GM21526 (cell line): Measurements from ENCODE around the gene LAPTM5.
"Not testable (repeated sequence)": the region's sequence is repeated elsewhere in the genome, so short reads cannot be mapped to it uniquely, and the experiment has no call there.

Source experiments
- ATAC-seq: cut with Tn5 transposase; IDR thresholded peaks from one replicate; pipeline ENCODE4 v1.9.1; 2021; ENCODE audit warnings: moderate library complexity; ENCODE audit not compliant: unreplicated experiment, low FRiP score

Gene LAPTM5

GRCh38 chr1:30757352-30758120, at the start of gene LAPTM5:
LAPTM5 (minus strand) TSS chr1:30757774; CDS start chr1:30757745, 29 bp downstream.
- ATAC-seq: no peak

- no peak for ATAC-seq
Measured at GRCh38 chr1:30806381-30807317, 49.1 kb upstream of the LAPTM5 start.

GRCh38 chr1:30805304-30806003, 47.9 kb upstream of the LAPTM5 start:
- no peak for ATAC-seq

GRCh38 chr1:30804822-30805221, 47.2 kb upstream of the LAPTM5 start:
- ATAC-seq: no peak

- ATAC-seq: no peak
Measured at GRCh38 chr1:30804352-30804751, 46.8 kb upstream of the LAPTM5 start.

- ATAC-seq: no peak
Measured at GRCh38 chr1:30803562-30803961, 46.0 kb upstream of the LAPTM5 start.

- ATAC-seq: no peak
Measured at GRCh38 chr1:30801771-30802198, 44.2 kb upstream of the LAPTM5 start.

- ATAC-seq: no peak
Measured at GRCh38 chr1:30799233-30799511, 41.6 kb upstream of the LAPTM5 start.

- no peak for ATAC-seq
Measured at GRCh38 chr1:30798389-30799232, 41.0 kb upstream of the LAPTM5 start.

GRCh38 chr1:30795026-30795425, 37.5 kb upstream of the LAPTM5 start:
- ATAC-seq: no peak

GRCh38 chr1:30794260-30794659, 36.7 kb upstream of the LAPTM5 start:
- ATAC-seq: no peak

GRCh38 chr1:30793209-30793608, 35.6 kb upstream of the LAPTM5 start:
- no peak for ATAC-seq

- ATAC-seq: no peak
Measured at GRCh38 chr1:30791868-30792267, 34.3 kb upstream of the LAPTM5 start.

GRCh38 chr1:30790850-30791778, 33.5 kb upstream of the LAPTM5 start:
- ATAC-seq: no peak

- ATAC-seq: not testable (repeated sequence)
Measured at GRCh38 chr1:30790256-30790525, 32.6 kb upstream of the LAPTM5 start.

- no peak for ATAC-seq
Measured at GRCh38 chr1:30789388-30790255, 32.0 kb upstream of the LAPTM5 start.

GRCh38 chr1:30788580-30789387, 31.2 kb upstream of the LAPTM5 start:
- ATAC-seq: no peak
